Stomach smooth muscle (tissue), 2 donors: Measurements from ENCODE around the gene INTS11.

ENCODE experiments used
- H3K27ac ChIP-seq: one replicate; pipeline ENCODE4 v1.7.0; 2013; ENCODE audit warnings: mild to moderate bottlenecking, low read length, inconsistent platforms
- H3K27me3 ChIP-seq, 2 donors: one replicate each; pipeline ENCODE4 v1.7.0; 2013; ENCODE audit warnings: low read length in 2 of 2; ENCODE audit not compliant: insufficient read depth in 2 of 2, control insufficient read depth in 1 of 2
- H3K36me3 ChIP-seq, 2 donors: one replicate each; pipeline ENCODE4 v1.7.0; 2013; ENCODE audit warnings: low read length in 2 of 2; ENCODE audit not compliant: control insufficient read depth in 2 of 2, insufficient read depth in 2 of 2
- H3K4me1 ChIP-seq: one replicate; pipeline ENCODE4 v1.7.0; 2013; ENCODE audit warnings: low read length; ENCODE audit not compliant: control insufficient read depth, insufficient read depth
- H3K4me3 ChIP-seq, 2 donors: one replicate each; pipeline ENCODE4 v1.7.0; 2013; ENCODE audit warnings: low read length in 2 of 2
- H3K9ac ChIP-seq, 2 donors: one replicate each; pipeline ENCODE4 v1.7.0; 2013; ENCODE audit warnings: low read length in 2 of 2, mild to moderate bottlenecking in 1 of 2
- H3K9me3 ChIP-seq, 2 donors: one replicate each; pipeline ENCODE4 v1.7.0; 2013; ENCODE audit warnings: low read length in 2 of 2; ENCODE audit not compliant: control insufficient read depth in 2 of 2
- donor health status: healthy.
- donor health status: Pancreatic carcinoma.

INTS11 gene

GRCh38 chr1:1365875-1366698 is 41.6 kb upstream of the INTS11 start:
- Histone ChIP-seq H3K9ac (no peak overlapping the region), H3K4me1 (peaks cover 10% of the 10 kb centered on the region), H3K27ac (no peak overlapping the region), H3K27me3 (no peaks in the 10 kb centered on the region), H3K36me3 (no peaks in the 10 kb centered on the region), H3K9me3 (no peaks in the 10 kb centered on the region), H3K4me3 (no peak overlapping the region)

- no peaks in the 10 kb centered on the region for H3K27me3 ChIP-seq
- H3K9me3 ChIP-seq, result no peaks in the 10 kb centered on the region
- peaks cover 23% of the 10 kb centered on the region for H3K4me1 ChIP-seq
- H3K36me3 ChIP-seq, result no peaks in the 10 kb centered on the region
- no peak overlapping the region for H3K9ac ChIP-seq
- no peak overlapping the region for H3K4me3 ChIP-seq
- no peak overlapping the region for H3K27ac ChIP-seq
Measured at GRCh38 chr1:1364266-1364665, 39.8 kb upstream of the INTS11 start.

- peak overlapping the region in 1 of 2 donors; percentile 15 for H3K4me3 ChIP-seq
- no peaks in the 10 kb centered on the region for H3K36me3 ChIP-seq
- H3K9me3 ChIP-seq, result no peaks in the 10 kb centered on the region
- peak overlapping the region; percentile 31 for H3K27ac ChIP-seq
- H3K9ac ChIP-seq, result no peak overlapping the region
- H3K27me3 ChIP-seq, result no peaks in the 10 kb centered on the region
- peaks cover 35% of the 10 kb centered on the region for H3K4me1 ChIP-seq
Measured at GRCh38 chr1:1361982-1362423, 37.5 kb upstream of the INTS11 start.

GRCh38 chr1:1361233-1361981 is 36.9 kb upstream of the INTS11 start:
- H3K4me3 ChIP-seq, result no peak overlapping the region
- H3K27ac ChIP-seq, result peak overlapping the region; percentile 31
- no peaks in the 10 kb centered on the region for H3K9me3 ChIP-seq
- H3K9ac ChIP-seq, result no peak overlapping the region
- H3K4me1 ChIP-seq, result peaks cover 38% of the 10 kb centered on the region
- H3K27me3 ChIP-seq, result no peaks in the 10 kb centered on the region
- H3K36me3 ChIP-seq, result no peaks in the 10 kb centered on the region

GRCh38 chr1:1360506-1361169 is 36.2 kb upstream of the INTS11 start:
- Histone ChIP-seq H3K9me3 (no peaks in the 10 kb centered on the region), H3K4me3 (peak overlapping the region in 1 of 2 donors; percentile 22), H3K36me3 (no peaks in the 10 kb centered on the region), H3K27me3 (no peaks in the 10 kb centered on the region), H3K27ac (peak overlapping the region; percentile 46), H3K4me1 (peaks cover 41% of the 10 kb centered on the region), H3K9ac (no peak overlapping the region)

- Histone ChIP-seq H3K36me3 (no peaks in the 10 kb centered on the region), H3K9me3 (no peaks in the 10 kb centered on the region), H3K4me3 (no peak overlapping the region), H3K9ac (peak overlapping the region in 1 of 2 donors; percentile 15), H3K27me3 (no peaks in the 10 kb centered on the region), H3K4me1 (peaks cover 44% of the 10 kb centered on the region), H3K27ac (peak overlapping the region; percentile 87)
Measured at GRCh38 chr1:1359664-1360468, 35.4 kb upstream of the INTS11 start.

GRCh38 chr1:1359308-1359663 is 34.8 kb upstream of the INTS11 start:
- peak overlapping the region in 1 of 2 donors; percentile 78 for H3K4me3 ChIP-seq
- peak overlapping the region; percentile 87 for H3K27ac ChIP-seq
- H3K36me3 ChIP-seq, result no peaks in the 10 kb centered on the region
- H3K27me3 ChIP-seq, result no peaks in the 10 kb centered on the region
- H3K9ac ChIP-seq, result no peak overlapping the region
- peaks cover 50% of the 10 kb centered on the region for H3K4me1 ChIP-seq
- no peaks in the 10 kb centered on the region for H3K9me3 ChIP-seq

- H3K27ac ChIP-seq, result peak within 1 kb of the TSS; percentile 87
- peak within 1 kb of the TSS; percentile 72 to 78 for H3K4me3 ChIP-seq
- no peaks in the 10 kb centered on the region for H3K9me3 ChIP-seq
- peaks cover 55% of the 10 kb centered on the region for H3K4me1 ChIP-seq
- H3K36me3 ChIP-seq, result no peaks in the 10 kb centered on the region
- H3K9ac ChIP-seq, result peak within 1 kb of the TSS; percentile 57 to 80
- H3K27me3 ChIP-seq, result no peaks in the 10 kb centered on the region
Measured at GRCh38 chr1:1358433-1359271, 34.2 kb upstream of the INTS11 start, which contains the start of gene MXRA8. Gene MXRA8, minus strand, starts transcription at chr1:1358555. Its CDS starts 51 bp downstream, at chr1:1358504.

GRCh38 chr1:1357871-1358432 is 33.5 kb upstream of the INTS11 start:
- H3K27ac ChIP-seq, result peak overlapping the region; percentile 87

More at GRCh38 chr1:1357871-1358432, 33.5 kb upstream of the INTS11 start:
- Histone ChIP-seq H3K4me1 (peaks cover 62% of the 10 kb centered on the region), H3K36me3 (no peaks in the 10 kb centered on the region), H3K4me3 (peak overlapping the region; percentile 72 to 78), H3K27me3 (no peaks in the 10 kb centered on the region), H3K9me3 (no peaks in the 10 kb centered on the region), H3K9ac (peak overlapping the region; percentile 57 to 80)
